ENCODE measurements around the gene NDE1. TPM values are rescaled to one million over a fixed set of nuclear protein-coding genes. Genes with fewer than 3 reads are reported as not detected.
A peak's percentile ranks its signal among the peaks of the same experiment; 100 is the strongest.
"Not testable (repeated sequence)": the region's sequence is repeated elsewhere in the genome, so short reads cannot be mapped to it uniquely, and the experiment has no call there.

The NDE1 gene
- polyA plus RNA-seq, 12 donors: 17.2 to 44.3 (median 24.3) TPM; not detected in 1

GRCh38 chr16:15649727-15650018 is 372 bp upstream of the NDE1 start:
- DNase-seq: no peak

GRCh38 chr16:15650698-15651171 is 690 bp downstream of the NDE1 start:
- DNase-seq: peak; percentile 38

GRCh38 chr16:15652293-15653001 is 2.4 kb downstream of the NDE1 start:
- no peak for DNase-seq

GRCh38 chr16:15653227-15653626 is 3.2 kb downstream of the NDE1 start:
- DNase-seq: no peak

GRCh38 chr16:15654591-15654990 is 4.5 kb downstream of the NDE1 start:
- no peak for DNase-seq

- not testable (repeated sequence) for DNase-seq
Measured at GRCh38 chr16:15655561-15655960, 5.5 kb downstream of the NDE1 start.

GRCh38 chr16:15658149-15658548 is 8.1 kb downstream of the NDE1 start:
- DNase-seq: no peak

GRCh38 chr16:15658556-15658955 is 8.5 kb downstream of the NDE1 start:
- no peak for DNase-seq

- no peak for DNase-seq
Measured at GRCh38 chr16:15660203-15660601, 10.2 kb downstream of the NDE1 start.

GRCh38 chr16:15665107-15665506 is 15.1 kb downstream of the NDE1 start:
- DNase-seq: no peak

GRCh38 chr16:15667091-15667742 is 17.2 kb downstream of the NDE1 start:
- DNase-seq: no peak

- DNase-seq: no peak
Measured at GRCh38 chr16:15671530-15672117, 21.6 kb downstream of the NDE1 start.

- not testable (repeated sequence) for DNase-seq
Measured at GRCh38 chr16:15672127-15672513, 22.1 kb downstream of the NDE1 start.

- peak; percentile 71 for DNase-seq
Measured at GRCh38 chr16:15672514-15673167, 22.6 kb downstream of the NDE1 start.

GRCh38 chr16:15674571-15674970 is 24.5 kb downstream of the NDE1 start:
- DNase-seq: no peak

GRCh38 chr16:15676506-15676905 is 26.5 kb downstream of the NDE1 start:
- DNase-seq: no peak

- no peak for DNase-seq
Measured at GRCh38 chr16:15677447-15677846, 27.4 kb downstream of the NDE1 start.

- DNase-seq: no peak
Measured at GRCh38 chr16:15682105-15682570, 32.1 kb downstream of the NDE1 start.

GRCh38 chr16:15686287-15686686 is 36.2 kb downstream of the NDE1 start:
- DNase-seq: no peak

GRCh38 chr16:15689290-15689689 is 39.2 kb downstream of the NDE1 start:
- DNase-seq: no peak

- no peak for DNase-seq
Measured at GRCh38 chr16:15690296-15690695, 40.3 kb downstream of the NDE1 start.

- no peak for DNase-seq
Measured at GRCh38 chr16:15691046-15691445, 41.0 kb downstream of the NDE1 start.

- not testable (repeated sequence) for DNase-seq
Measured at GRCh38 chr16:15692508-15692907, 42.5 kb downstream of the NDE1 start.

Measured in muscle of arm (tissue), 12 donors.